HG03575 (cell line): ENCODE measurements around the gene CDKAL1.
"Not testable (repeated sequence)": the region's sequence is repeated elsewhere in the genome, so short reads cannot be mapped to it uniquely, and the experiment has no call there.

Experiments used
- ATAC-seq: cut with Tn5 transposase; IDR thresholded peaks from one replicate; pipeline ENCODE4 v1.9.1; 2021; ENCODE audit not compliant: unreplicated experiment, insufficient number of reproducible peaks, low FRiP score; ENCODE audit errors: extremely low read depth

The CDKAL1 gene

DNA sequence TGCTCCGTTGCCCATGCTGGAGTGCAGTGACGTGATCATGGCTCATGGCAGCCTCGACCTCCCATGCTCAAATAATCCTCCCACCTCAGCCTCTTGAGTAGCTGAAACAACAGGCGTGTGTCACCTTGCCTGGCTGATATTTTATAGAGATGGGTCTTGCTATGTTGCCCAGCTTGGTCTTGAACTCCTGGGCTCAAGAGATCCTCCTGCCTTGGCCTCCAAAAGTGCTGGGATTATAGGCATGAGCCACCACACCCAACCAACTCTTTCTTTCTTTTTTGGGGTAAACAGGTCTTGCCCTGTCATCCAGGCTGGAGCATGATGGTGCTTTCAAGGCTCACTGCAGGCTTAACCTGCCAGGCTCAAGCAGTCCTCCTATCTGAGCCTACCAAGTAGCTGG is 266.4 kb downstream of the CDKAL1 start:
- ATAC-seq, result no peak

DNA sequence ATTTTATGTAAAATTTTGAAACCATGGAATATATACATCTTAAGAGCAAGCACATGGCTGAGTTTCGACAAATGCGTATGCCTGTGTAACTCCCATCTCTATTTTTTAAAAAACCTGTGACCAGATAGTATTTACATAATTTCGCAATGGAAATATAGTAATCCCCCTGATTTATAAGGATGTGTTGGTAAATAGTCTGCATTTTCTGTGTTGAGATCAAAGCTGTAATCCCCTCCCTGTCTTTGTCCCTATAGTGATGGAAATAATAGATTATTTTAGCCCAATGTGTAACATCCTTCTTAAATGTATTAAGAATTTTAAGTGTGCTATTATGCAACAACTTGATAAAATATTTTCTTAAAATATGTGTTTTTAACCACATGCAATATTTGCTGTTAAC is 267.3 kb downstream of the CDKAL1 start:
- no peak for ATAC-seq

DNA sequence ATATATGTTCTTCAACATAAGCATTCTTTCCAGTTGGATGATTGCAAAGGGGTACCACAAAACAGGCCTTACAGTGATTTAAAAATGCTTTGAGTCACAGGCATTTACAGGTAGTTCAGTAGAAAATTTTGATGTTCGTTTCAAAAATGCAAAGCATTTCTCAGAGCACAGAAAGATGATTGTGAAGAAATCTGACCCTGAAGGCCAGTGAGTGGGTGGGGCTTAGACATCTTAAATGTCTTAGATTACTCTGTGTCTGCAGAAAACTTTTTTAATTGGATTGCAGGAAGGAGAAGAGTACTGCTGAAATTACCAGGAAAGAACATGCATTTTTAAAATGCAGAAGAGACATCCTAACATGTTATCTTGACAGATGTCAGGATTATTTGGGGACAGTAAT is 268.3 kb downstream of the CDKAL1 start:
- ATAC-seq, result no peak

DNA sequence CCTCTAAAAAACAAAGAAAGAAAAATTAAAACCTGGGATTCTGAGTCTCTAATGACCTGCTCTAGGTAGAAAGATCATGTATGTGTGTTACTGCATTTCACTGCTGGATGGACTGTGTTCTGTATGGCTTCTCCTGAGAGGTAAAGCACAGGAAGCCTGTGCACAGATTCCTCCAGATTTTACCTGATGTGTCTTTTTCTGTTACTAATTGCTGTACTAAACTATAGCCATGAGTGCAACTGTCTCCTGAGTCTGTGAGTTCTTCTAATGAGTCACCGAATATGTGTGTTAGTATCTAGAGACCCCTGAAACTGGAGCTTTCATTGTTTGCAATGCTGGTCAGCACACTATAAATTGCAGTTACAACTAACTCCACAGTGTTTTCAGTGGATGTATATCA is 270.8 kb downstream of the CDKAL1 start:
- ATAC-seq, result no peak

DNA sequence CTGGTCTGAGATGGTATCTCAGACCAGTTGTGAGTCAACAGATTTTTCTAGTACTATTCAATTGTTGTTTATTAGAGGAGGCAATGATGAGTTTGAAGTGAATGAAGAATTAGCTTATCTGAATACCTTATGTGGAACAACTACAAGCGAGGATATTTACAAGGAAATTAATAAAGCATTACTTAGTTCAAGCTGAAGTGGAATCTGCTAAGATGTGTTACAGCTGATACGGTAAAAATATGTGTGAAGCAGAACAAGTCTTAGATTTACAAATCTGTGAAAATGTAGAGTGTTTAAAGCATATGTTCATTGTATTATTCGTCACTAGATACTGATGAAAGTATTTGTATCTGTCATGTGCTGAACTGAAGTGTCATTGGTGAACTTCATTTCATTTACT is 272.4 kb downstream of the CDKAL1 start:
- no peak for ATAC-seq

DNA sequence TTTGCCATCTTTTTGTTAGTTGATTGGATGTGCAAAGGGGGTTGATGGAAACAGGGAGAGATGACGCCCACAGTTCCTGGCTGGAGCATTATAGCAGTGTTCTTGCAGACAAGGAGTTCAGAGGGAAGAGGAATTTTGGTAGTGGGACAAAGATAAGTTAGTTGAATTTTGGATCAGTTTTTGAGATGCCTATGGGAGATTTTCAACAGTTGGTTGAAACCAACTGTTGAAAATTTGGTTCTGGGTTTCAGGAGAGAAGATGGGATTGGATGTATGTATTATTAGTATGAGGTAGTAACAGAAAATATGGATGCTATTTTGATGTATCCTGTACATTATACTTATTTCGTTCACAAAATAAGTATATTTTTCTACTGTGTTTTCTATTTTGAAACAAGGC is 274.2 kb downstream of the CDKAL1 start:
- ATAC-seq, result no peak

DNA sequence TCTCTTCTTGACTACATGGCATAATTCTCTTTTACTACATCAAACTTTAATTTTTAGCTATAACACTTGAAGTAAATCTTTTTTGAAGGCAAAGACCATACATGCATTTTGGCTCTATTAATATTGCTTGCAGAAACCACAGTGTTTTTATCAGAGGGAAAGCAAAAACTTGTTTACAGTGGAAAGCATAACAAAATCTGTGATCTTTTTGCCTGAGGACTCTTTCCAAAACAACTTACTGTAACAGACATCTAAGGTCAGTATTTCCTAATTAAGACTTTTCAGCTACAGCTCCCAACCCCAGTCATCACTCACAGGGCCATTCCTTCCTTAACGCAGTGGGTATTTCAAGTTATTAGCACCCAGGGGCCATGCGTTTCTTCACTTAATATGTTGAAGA is 274.7 kb downstream of the CDKAL1 start:
- ATAC-seq, result no peak

DNA sequence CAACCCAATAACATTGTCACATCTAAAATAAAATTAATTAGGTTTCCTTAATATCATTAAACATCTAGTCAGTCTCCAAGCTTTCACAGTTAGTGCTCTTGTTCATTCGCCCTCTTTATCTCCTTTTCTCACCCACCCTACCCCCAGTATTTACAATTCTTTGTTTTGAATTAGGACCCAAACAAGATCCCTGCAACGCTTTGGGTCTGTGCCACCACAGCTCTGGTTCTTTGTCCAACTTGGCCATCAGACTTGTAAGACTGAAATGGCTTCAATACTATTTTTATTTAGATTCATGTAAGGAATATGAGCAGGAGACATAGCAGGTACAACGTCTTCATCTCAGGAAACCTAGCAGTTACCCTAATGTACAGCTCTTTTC is 276.5 kb downstream of the CDKAL1 start:
- ATAC-seq, result no peak

DNA sequence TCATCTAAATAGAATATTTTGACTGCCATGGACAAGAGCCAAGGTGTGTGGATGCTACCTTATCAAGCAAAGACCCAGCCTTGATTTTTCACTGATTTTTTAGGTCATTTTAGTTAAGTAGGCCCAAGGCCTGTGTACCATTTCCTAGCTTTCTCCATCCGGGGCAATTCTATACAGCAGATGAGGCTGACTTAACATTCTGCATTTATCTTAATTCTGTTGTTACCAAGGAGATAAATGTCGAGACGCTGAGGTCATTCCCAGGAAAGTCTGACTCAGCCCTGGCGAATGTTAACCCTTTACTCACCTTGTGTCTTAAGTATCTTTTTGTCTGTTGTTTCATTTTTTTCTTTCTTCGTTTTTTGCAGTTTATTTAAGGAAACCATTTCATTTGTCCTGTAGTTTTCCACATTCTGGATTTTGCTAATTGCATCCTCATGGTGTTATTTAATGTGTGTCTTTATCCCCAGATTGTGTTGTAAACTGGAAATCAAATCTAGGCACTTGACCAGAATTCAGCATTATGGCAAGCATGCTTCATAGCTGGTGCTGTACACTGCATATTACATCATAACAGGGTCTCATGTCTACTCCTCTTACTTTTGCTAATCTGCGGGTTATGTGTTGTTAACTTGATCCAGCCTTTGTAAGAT is 277.0 kb downstream of the CDKAL1 start:
- ATAC-seq, result no peak

DNA sequence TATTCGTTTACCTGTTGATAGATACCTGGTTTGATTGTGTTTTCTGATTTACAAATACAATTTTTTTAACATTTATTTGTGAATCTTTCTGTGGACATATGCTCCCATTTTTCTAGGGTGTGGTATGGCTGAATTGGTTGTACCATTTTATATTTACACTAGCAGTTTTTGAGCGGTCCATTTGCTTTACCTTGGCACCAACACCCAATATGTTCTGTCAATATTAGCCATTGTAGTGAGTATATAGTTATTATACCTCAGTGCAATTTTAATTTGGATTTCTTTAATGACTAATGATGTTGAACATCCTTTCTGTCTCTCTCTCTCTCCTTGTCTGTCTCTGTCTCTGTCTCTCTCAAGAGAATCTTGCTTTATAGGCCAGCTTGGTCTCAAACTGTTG is 278.5 kb downstream of the CDKAL1 start:
- no peak for ATAC-seq

DNA sequence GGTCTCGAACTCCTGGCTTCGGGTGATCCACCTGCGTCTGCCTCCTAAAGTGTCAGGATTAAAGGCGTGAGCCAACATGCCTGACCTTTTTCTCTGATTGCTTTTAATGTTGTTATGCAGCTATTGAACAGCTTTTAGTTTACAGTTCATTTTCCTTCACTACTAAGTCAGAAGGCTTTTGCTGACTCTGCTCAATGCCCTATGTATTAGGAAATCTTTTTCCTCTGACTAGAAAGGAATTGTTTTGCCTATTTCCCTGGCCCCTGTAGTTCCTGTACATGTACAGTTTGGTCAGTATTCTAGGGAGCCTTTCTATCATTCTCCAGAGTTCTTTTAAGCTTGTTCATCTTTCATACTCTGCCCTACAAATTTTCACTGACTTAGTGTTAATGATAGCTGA is 280.2 kb downstream of the CDKAL1 start:
- no peak for ATAC-seq

DNA sequence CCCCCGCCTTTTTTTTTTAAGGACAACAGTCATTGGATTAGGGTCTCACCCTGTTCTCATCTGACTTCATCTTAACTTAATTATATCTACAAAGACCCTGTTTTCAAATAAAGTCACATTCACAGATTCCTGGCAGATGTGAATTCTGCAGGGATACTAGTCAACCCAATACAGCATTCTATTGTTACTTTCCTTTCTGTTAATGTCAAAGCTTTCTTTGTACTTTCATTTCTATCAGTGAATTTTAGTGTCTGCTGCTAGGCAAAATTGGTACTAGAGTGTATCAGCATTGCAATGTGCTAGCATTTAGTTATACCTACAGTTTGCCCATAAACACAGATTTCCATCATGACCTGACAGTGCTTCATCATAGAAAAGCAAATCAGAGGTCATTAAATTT is 281.9 kb downstream of the CDKAL1 start:
- no peak for ATAC-seq

DNA sequence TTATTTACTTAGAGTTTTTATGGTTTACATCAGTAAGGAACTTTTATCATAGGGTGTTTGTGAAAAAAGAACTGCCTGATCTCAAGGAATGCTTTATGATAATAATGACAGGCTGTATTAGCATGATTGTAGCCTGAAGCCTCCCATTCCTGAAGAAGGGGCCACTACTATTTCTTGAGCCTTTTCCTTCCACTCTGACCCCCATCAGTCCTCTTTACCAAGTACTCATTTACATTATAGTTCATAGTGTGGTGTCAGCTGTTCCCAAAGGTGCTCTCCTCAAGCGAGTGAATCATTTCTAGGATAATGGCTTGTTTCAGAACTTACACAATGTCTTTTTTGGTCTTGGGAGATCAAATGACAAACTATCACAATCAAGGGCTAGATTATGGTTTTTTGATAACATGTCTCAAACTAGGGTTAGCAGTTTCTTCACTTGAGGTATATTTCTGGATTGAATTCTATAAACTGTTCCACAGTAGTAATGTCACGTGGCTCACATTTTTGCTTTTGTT is 283.6 kb downstream of the CDKAL1 start:
- ATAC-seq, result no peak

DNA sequence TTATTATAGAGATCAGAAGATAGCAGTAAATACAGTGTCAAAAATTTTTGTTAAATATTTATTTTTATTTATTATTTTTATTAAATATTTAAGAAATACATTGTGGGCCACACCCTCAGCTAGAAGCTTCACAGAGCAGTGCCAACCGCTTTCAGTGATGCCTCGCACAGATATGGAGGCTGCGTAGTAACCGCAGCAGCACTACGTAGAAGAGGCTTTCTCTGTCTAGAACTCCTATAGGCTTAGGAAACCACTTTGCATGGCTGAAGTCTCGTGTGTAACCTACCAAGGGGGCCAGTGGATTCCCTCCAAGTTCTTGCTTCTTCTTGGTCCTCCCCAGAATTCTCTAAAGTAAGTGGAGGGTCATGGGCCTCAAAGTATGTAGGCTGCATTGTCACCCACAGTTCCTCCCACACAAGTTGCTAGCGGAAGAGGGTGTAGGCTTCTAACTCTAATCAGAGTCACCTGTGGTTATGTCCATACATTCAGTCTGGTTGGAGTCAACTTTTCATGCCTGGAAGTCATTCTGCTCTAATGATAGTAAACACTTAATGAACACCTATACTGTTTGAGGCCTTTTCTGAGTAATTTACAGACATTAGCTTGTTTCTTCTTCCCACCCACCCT is 285.6 kb downstream of the CDKAL1 start:
- no peak for ATAC-seq

DNA sequence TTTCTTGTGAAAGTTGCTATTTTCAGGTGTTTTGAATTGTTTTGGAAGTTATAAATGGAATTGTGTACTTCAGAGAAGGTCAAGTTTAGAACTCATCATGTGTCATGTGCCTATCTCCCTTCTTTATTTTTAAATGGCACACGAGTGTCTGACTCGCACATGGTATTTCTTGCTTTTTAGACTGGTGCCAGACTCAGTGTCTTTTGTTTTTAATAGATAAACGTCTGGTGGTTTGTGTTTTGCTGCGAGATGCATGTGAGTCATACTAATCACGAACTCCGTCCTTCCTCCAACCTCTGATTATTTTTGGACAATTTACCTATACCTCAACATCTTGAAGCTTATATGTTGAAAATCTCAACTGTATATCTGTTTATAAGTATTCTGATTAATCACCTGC is 292.1 kb downstream of the CDKAL1 start:
- ATAC-seq, result no peak

DNA sequence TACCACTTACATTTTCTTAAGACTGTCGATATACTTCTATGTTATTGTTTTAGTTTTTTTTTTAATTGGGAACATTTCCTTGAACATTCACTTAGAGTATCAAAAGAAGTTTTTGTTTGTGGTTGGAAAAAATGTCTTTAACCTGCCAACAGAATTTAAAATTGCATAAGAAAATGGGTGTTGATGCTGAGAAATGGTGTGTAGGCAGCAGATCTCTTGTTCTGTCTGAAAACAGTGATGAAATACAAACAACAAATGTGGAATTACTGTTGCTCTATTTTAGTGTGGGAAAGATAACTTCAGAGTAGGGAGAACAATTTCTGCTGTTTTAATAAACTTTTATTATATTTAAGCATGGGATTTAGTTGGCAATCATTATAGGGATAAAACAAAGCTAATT is 293.5 kb downstream of the CDKAL1 start:
- ATAC-seq, result no peak

DNA sequence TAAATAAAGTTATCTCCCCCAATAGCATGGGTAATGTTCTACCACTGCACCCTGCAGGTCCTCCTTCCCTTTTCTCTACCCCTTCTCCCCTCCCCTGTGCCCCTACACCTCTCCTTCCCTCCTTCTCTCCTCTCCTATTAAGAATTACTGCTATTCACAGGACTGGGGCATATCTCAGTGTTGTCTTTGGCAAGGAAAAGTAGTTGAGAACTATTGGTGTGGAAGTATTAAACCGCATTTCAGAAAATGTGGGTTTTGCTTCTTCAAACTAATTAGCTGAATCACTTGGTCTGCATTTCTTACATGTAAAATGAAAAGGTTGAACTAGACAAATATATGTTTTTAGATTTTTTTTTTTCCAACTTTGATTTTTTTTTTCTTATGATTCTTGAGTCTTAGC is 296.3 kb downstream of the CDKAL1 start:
- no peak for ATAC-seq

DNA sequence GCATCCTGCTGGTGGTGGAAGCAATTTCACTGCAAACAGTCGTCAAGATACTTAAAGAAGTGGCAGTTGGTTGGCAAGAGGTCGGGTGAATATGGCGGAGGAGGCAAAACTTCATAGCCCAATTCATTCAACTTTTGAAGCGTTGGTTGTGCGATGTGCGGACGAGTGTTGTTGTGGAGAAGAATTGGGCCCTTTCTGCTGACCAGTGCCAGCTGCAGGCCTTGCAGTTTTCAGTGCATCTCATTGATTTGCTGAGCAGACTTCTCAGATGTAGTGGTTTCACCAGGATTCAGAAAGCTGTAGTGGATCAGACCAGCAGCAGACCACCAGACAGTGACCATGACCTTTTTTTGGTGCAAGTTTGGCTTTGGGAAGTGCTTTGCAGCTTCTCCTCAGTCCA is 297.0 kb downstream of the CDKAL1 start:
- not testable (repeated sequence) for ATAC-seq

DNA sequence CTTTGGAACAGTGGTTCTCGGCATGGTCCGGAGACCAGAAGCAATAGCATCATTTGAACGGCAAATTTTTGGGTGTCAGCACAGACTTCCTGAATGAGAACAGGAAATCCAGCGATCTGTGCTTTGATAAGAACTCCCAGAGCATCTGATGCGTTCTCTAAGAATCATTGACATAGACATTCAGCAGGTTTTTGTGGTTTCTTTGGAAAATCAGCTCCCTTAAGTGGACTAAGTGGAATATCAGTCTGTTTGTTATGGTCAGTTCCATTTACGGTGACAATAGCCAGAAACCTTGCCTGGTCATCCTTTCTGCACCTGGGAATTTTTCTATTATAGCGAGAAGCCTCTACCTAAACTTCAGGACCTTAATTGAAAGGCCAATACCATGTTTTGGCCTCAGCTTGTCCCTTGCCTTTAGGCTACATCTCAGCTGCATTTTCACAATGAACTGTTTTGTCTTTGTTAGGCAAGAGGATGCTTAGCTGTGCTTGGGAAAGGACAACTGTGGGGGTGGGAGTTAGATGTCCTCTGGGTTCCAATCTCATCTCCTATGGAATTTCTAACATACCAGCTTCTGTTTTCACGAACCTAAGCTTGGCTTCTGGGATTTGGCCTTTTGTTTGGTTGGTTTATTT is 299.7 kb downstream of the CDKAL1 start:
- no peak for ATAC-seq

DNA sequence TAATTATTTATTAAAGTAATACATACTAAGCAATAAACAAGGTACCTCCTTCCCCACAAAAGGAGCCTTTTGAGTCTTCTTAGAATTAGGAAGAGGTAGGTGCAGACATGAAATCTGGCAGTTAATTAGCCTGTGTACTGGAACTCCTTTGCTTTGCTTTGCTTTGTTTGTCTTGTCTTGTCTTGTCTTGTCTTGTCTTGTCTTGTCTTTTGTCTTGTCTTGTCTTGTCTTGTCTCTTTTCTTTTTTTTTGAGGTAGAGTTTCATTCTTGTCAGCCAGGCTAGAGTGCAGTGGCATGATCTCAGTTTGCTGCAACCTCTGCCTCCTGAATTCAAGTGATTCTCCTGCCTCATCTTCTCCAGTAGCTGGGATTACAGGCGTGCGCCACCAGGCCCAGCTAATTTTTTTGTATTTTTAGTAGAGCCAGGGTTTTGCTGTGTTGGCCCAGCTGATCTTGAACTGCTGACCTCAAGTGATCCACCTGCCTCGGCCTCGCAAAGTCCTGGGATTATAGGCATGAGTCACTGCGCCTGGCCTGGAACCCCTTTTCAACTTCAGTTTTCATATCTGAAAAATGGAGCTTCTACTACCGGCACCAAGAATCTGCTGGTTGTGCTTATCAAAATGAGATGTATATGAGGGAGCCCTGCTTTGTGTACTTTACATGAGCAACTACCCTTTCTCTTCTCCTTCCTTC is 301.2 kb downstream of the CDKAL1 start:
- ATAC-seq, result no peak
